HepG2 (cell line): ENCODE data around the gene IGF2BP3. TPM values are rescaled to one million over a fixed set of nuclear protein-coding genes. Genes with fewer than 3 reads are reported as not detected.

Experiments used
- ARID3A ChIP-seq: IDR thresholded peaks from 2 replicates; pipeline ENCODE4 v1.6.1; 2012; ENCODE audit warnings: low read depth, low read length, improper control_type of control experiment
- BHLHE40 ChIP-seq: IDR thresholded peaks from 2 replicates; pipeline ENCODE4 v1.6.1; 2011; ENCODE audit warnings: low read length, improper control_type of control experiment
- CEBPZ ChIP-seq: IDR thresholded peaks from 2 replicates; pipeline ENCODE4 v1.6.1; 2012; ENCODE audit warnings: low read length, improper control_type of control experiment
- DPF2 ChIP-seq: sonication (generic); formaldehyde crosslinking; IDR thresholded peaks from 2 replicates; pipeline ENCODE4 v1.4.0; 2020; ENCODE audit warnings: mild to moderate bottlenecking, low read depth, missing genetic modification reagents, borderline replicate concordance
- DRAP1 ChIP-seq: IDR thresholded peaks from 2 replicates; pipeline ENCODE4 v1.6.1; 2016; ENCODE audit warnings: missing genetic modification reagents, missing compliant biosample characterization
- ETV5 ChIP-seq: IDR thresholded peaks from 2 replicates; pipeline ENCODE4 v1.6.1; 2018; ENCODE audit warnings: missing biosample characterization, missing genetic modification reagents, inconsistent platforms, borderline replicate concordance
- FOSL2 ChIP-seq: sonication (generic); formaldehyde crosslinking; IDR thresholded peaks from 2 replicates; pipeline ENCODE4 v1.4.0; 2020; ENCODE audit warnings: missing genetic modification reagents
- FOXK1 ChIP-seq: sonication (generic); formaldehyde crosslinking; IDR thresholded peaks from 2 replicates; pipeline ENCODE4 v1.4.0; 2020; ENCODE audit warnings: low read depth, missing genetic modification reagents, borderline replicate concordance
- GABPA ChIP-seq, 2 experiments: IDR thresholded peaks; 2 replicates each; pipeline ENCODE4 v1.6.1; 2011 to 2016; ENCODE audit warnings: low read depth in 2 of 2, low read length in 1 of 2, missing biosample characterization in 1 of 2, missing genetic modification characterization in 1 of 2
- HDAC2 ChIP-seq: sonication (generic); formaldehyde crosslinking; IDR thresholded peaks from 2 replicates; pipeline ENCODE4 v1.4.0; 2020; ENCODE audit warnings: missing genetic modification reagents
- KDM1A ChIP-seq: IDR thresholded peaks from 2 replicates; pipeline ENCODE4 v1.6.1; 2016; ENCODE audit warnings: missing compliant biosample characterization
- KMT2A ChIP-seq: sonication (generic); formaldehyde crosslinking; IDR thresholded peaks from 2 replicates; pipeline ENCODE4 v1.4.0; 2020; ENCODE audit warnings: missing genetic modification reagents
- MBD4 ChIP-seq: IDR thresholded peaks from 2 replicates; pipeline ENCODE4 v1.6.1; 2012; ENCODE audit warnings: low read length, inconsistent platforms, borderline replicate concordance
- MED1 ChIP-seq: sonication (generic); formaldehyde crosslinking; IDR thresholded peaks from 2 replicates; pipeline ENCODE4 v1.4.0; 2020; ENCODE audit warnings: missing genetic modification reagents
- NKX3-1 ChIP-seq: sonication (generic); formaldehyde crosslinking; IDR thresholded peaks from 2 replicates; pipeline ENCODE4 v1.5.0; 2020; ENCODE audit warnings: missing genetic modification reagents
- SP140L ChIP-seq: sonication (generic); formaldehyde crosslinking; IDR thresholded peaks from 2 replicates; pipeline ENCODE4 v1.4.0; 2020; ENCODE audit warnings: missing genetic modification reagents, borderline replicate concordance
- THAP11 ChIP-seq: IDR thresholded peaks from 2 replicates; pipeline ENCODE4 v1.6.1; 2016; ENCODE audit warnings: missing biosample characterization, missing genetic modification reagents
- ZMYM4 ChIP-seq: sonication (generic); formaldehyde crosslinking; IDR thresholded peaks from 2 replicates; pipeline ENCODE4 v1.8.1; 2023; ENCODE audit warnings: mild to moderate bottlenecking, missing genetic modification reagents
- ZNF280D ChIP-seq: sonication (generic); formaldehyde crosslinking; IDR thresholded peaks from 2 replicates; pipeline ENCODE4 v1.5.1; 2020; ENCODE audit warnings: mild to moderate bottlenecking, missing genetic modification reagents
- polyA plus RNA-seq, 8 experiments: library from polyadenylated mRNA; depleted of rRNA in 3 of 8; stranded (reverse) in 7 of 8; unstranded in 1 of 8; fragments of >200 nt; fragmentation: Illumina TruSeq in 4 of 8; extraction: Trizol in 4 of 8; gene quantifications; 2 replicates each; pipeline versions ENCODE4 v1.2.1 to v1.2.3, GENCODE V29; 2011 to 2016; ENCODE audit warnings: low read depth in 4 of 8, missing spikeins in 1 of 8, mixed read lengths in 1 of 8; ENCODE audit not compliant: insufficient read depth in 1 of 8
- total RNA-seq, 5 experiments: library from RNA; depleted of rRNA; stranded (reverse); fragments of >200 nt; fragmentation: Illumina TruSeq; extraction: Trizol; gene quantifications; 2 replicates each; pipeline ENCODE4 v1.2.3, GENCODE V29; 2016; ENCODE audit warnings: low read depth in 1 of 5

IGF2BP3 gene
- total and polyA plus RNA-seq, 2 of the 13 experiments (the other 11 are each of a cell fraction or from before 2014, with no cell fraction given), result 37.7 to 39.5 TPM

GRCh38 chr7:23334482-23335056 is 135.7 kb downstream of the IGF2BP3 start (continued):
- TF ChIP-seq CEBPZ (no peak), DRAP1 (peak; percentile 45), NKX3-1 (CRISPR knock-in tag) (peak; percentile 91), MED1 (CRISPR knock-in tag) (peak; percentile 77), HDAC2 (CRISPR knock-in tag) (peak; percentile 97), THAP11 (CRISPR knock-in tag) (peak; percentile 72), KDM1A (no peak; the same call in 1 of the 2 replicates), ZMYM4 (CRISPR knock-in tag) (peak; percentile 81), GABPA (IDR thresholded peaks at IDR 0.05; ENCODE audit: low read depth, low read length) (no peak), GABPA (CRISPR knock-in tag; IDR thresholded peaks at IDR 0.05; ENCODE audit: low read depth) (peak; percentile 40; the same call in 1 of the 2 replicates), MBD4 (peak; percentile 88), FOXK1 (peak; percentile 75; the same call in 1 of the 2 replicates), SP140L (CRISPR knock-in tag) (0 out of 2 replicates have a peak, but pooled peaks have one; percentile 44), ETV5 (peak; percentile 79; the same call in 1 of the 2 replicates), DPF2 (peak; percentile 68; the same call in 1 of the 2 replicates), KMT2A (CRISPR knock-in tag) (0 out of 2 replicates have a peak, but pooled peaks have one; percentile 44), ARID3A (peak; percentile 71), BHLHE40 (no peak), ZNF280D (CRISPR knock-in tag) (peak; percentile 34; the same call in 1 of the 2 replicates), FOSL2 (CRISPR knock-in tag) (peak; percentile 93)
